Skeletal muscle tissue (tissue), 4 donors: ENCODE results near the gene ZNF598. TPM values are rescaled to one million over a fixed set of nuclear protein-coding genes. Genes with fewer than 3 reads are reported as not detected.

Experiments used
- H3K27ac ChIP-seq: one replicate; pipeline ENCODE4 v1.7.0; 2013; ENCODE audit warnings: mild to moderate bottlenecking, low read depth, low read length, inconsistent platforms
- H3K27me3 ChIP-seq, 3 donors: one replicate each; pipeline ENCODE4 v1.7.0; 2013; ENCODE audit warnings: low read length in 3 of 3; ENCODE audit not compliant: control insufficient read depth in 3 of 3, insufficient read depth in 3 of 3
- H3K36me3 ChIP-seq, 3 donors: one replicate each; pipeline ENCODE4 v1.7.0; 2013; ENCODE audit warnings: low read length in 3 of 3; ENCODE audit not compliant: control insufficient read depth in 3 of 3, insufficient read depth in 3 of 3
- H3K4me1 ChIP-seq, 3 donors: one replicate each; pipeline ENCODE4 v1.7.0; 2013; ENCODE audit warnings: low read length in 3 of 3, mild to moderate bottlenecking in 3 of 3; ENCODE audit not compliant: control insufficient read depth in 3 of 3, insufficient read depth in 3 of 3
- H3K4me3 ChIP-seq, 3 donors: one replicate each; pipeline ENCODE4 v1.7.0; 2013; ENCODE audit warnings: low read length in 3 of 3
- H3K9ac ChIP-seq, 3 donors: one replicate each; pipeline ENCODE4 v1.7.0; 2013; ENCODE audit warnings: low read length in 3 of 3, mild to moderate bottlenecking in 3 of 3, moderate library complexity in 2 of 3, low read depth in 1 of 3
- H3K9me3 ChIP-seq, 3 donors: one replicate each; pipeline ENCODE4 v1.7.0; 2013; ENCODE audit warnings: low read length in 3 of 3; ENCODE audit not compliant: control insufficient read depth in 3 of 3
- total RNA-seq: library from RNA; depleted of rRNA; stranded (reverse); fragments of >200 nt; gene quantifications from one replicate; pipeline ENCODE4 v1.2.3, GENCODE V29; 2014
- donor health status: Osteomylitis.

ZNF598 gene
- total RNA-seq, 1 donor from 2014 or later: 4.7 TPM

- Histone ChIP-seq H3K9ac (peak overlapping the region in 1 of 3 donors; percentile 78), H3K9me3 (no peaks in the 10 kb centered on the region), H3K4me1 (peaks cover 30 to 43% (median 41%) of the 10 kb centered on the region in 3 donors), H3K4me3 (peak overlapping the region; percentile 70 to 85 (median 78)), H3K27me3 (peaks cover 0 to 6% (median 0%) of the 10 kb centered on the region in 3 donors), H3K27ac (no peak overlapping the region), H3K36me3 (peaks cover 0 to 3% (median 0%) of the 10 kb centered on the region in 3 donors)
Observed at GRCh38 chr16:2028620-2029220, 19.1 kb upstream of the ZNF598 start.

GRCh38 chr16:2028146-2028545, 18.5 kb upstream of the ZNF598 start:
- no peak overlapping the region for H3K27ac ChIP-seq
- no peaks in the 10 kb centered on the region for H3K9me3 ChIP-seq
- H3K36me3 ChIP-seq: peaks cover 0 to 3% (median 0%) of the 10 kb centered on the region in 3 donors
- H3K27me3 ChIP-seq: peaks cover 0 to 6% (median 0%) of the 10 kb centered on the region in 3 donors
- peak overlapping the region; percentile 70 to 85 (median 78) for H3K4me3 ChIP-seq
- H3K9ac ChIP-seq: peak overlapping the region in 2 of 3 donors; percentile 54 to 78
- H3K4me1 ChIP-seq: peaks cover 29 to 47% (median 40%) of the 10 kb centered on the region in 3 donors

DNA sequence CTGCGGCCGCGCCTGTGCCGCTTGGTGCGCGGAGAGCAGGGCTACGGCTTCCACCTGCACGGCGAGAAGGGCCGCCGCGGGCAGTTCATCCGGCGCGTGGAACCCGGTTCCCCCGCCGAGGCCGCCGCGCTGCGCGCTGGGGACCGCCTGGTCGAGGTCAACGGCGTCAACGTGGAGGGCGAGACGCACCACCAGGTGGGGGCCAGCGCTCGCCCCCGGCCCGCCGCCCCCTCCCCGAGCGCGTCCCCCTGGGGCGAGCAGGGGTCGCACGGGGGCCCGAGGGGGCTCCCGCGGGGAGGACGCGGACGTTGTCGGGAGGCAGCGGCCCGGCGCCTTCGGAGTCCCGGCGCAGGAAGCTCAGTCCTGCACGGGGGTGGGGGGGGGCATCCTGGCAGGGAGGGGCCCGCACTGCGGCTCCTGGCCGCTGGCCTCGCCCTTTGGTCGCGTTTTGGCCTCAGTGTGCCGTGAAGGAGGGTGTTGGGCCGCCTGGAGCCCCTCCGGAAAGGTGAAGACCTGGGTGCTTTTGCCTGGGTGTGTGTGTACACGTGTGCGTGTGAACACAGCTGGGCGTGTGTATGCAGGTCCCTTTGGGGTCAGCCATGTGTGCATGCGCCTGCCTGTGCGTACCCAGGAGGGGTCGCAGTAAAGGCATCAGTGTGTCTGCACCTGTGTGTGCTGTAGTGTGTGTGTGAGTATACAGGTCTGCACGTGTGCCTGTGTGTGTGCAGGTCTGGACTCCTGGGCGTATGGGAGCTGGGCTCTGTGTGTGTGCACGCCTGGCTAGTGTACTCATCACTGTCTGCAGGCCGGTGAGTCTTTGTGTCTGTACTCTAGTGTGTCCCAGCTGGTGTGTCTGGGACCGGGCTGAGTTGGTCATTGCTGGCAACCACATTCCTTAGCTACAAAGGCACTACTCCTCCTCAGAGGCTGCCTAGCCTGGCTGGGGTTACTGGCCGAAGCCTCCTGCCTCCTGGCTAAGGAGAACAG, 17.7 kb upstream of the ZNF598 start:
- H3K4me1 ChIP-seq: peaks cover 30 to 47% (median 46%) of the 10 kb centered on the region in 3 donors

GRCh38 chr16:2026461-2027023, 16.9 kb upstream of the ZNF598 start, which contains the start of gene NHERF2:
TSS of gene NHERF2 (plus strand) at chr16:2026902. CDS start at chr16:2027006, 104 bp downstream.
- H3K4me1 ChIP-seq: peaks cover 26 to 44% (median 44%) of the 10 kb centered on the region in 3 donors
- peaks cover 3 to 9% (median 3%) of the 10 kb centered on the region in 3 donors for H3K27me3 ChIP-seq
- H3K9ac ChIP-seq: peak within 1 kb of the TSS; percentile 2 to 78 (median 32)
- H3K27ac ChIP-seq: no peak within 1 kb of the TSS
- H3K36me3 ChIP-seq: no peaks in the 10 kb centered on the region
- no peaks in the 10 kb centered on the region for H3K9me3 ChIP-seq
- peak within 1 kb of the TSS; percentile 70 to 85 (median 78) for H3K4me3 ChIP-seq

More for the DNA sequence above, 17.7 kb upstream of the ZNF598 start:
- H3K9me3 ChIP-seq: no peaks in the 10 kb centered on the region
- peak overlapping the region; percentile 70 to 85 (median 78) for H3K4me3 ChIP-seq
- peak overlapping the region; percentile 32 to 78 (median 54) for H3K9ac ChIP-seq
- H3K27ac ChIP-seq: no peak overlapping the region
- H3K36me3 ChIP-seq: peaks cover 0 to 2% (median 0%) of the 10 kb centered on the region in 3 donors
- peaks cover 0 to 6% (median 0%) of the 10 kb centered on the region in 3 donors for H3K27me3 ChIP-seq

GRCh38 chr16:2025878-2026460, 16.3 kb upstream of the ZNF598 start:
- Histone ChIP-seq H3K27ac (no peak overlapping the region), H3K4me1 (peaks cover 26 to 44% (median 42%) of the 10 kb centered on the region in 3 donors), H3K27me3 (peaks cover 3 to 11% (median 4%) of the 10 kb centered on the region in 3 donors), H3K4me3 (peak overlapping the region; percentile 33 to 67 (median 48)), H3K9ac (peak overlapping the region in 2 of 3 donors; percentile 10 to 76), H3K9me3 (no peaks in the 10 kb centered on the region), H3K36me3 (no peaks in the 10 kb centered on the region)

- H3K4me3 ChIP-seq: no peak overlapping the region
- no peaks in the 10 kb centered on the region for H3K36me3 ChIP-seq
- peaks cover 26 to 44% (median 42%) of the 10 kb centered on the region in 3 donors for H3K4me1 ChIP-seq
Observed at GRCh38 chr16:2025251-2025650, 15.6 kb upstream of the ZNF598 start.

GRCh38 chr16:2024032-2024420, 14.4 kb upstream of the ZNF598 start:
- no peaks in the 10 kb centered on the region for H3K9me3 ChIP-seq
- peak overlapping the region in 1 of 3 donors; percentile 64 for H3K9ac ChIP-seq
- peak overlapping the region; percentile 52 for H3K27ac ChIP-seq
- H3K36me3 ChIP-seq: no peaks in the 10 kb centered on the region
- peak overlapping the region in 1 of 3 donors; percentile 72 for H3K4me3 ChIP-seq
- peaks cover 33 to 54% (median 46%) of the 10 kb centered on the region in 3 donors for H3K4me1 ChIP-seq
- H3K27me3 ChIP-seq: peaks cover 18 to 25% (median 23%) of the 10 kb centered on the region in 3 donors

More at GRCh38 chr16:2025251-2025650, 15.6 kb upstream of the ZNF598 start:
- Histone ChIP-seq H3K27ac (no peak overlapping the region), H3K9ac (peak overlapping the region in 2 of 3 donors; percentile 4 to 25), H3K9me3 (no peaks in the 10 kb centered on the region), H3K27me3 (peaks cover 5 to 15% (median 10%) of the 10 kb centered on the region in 3 donors)

DNA sequence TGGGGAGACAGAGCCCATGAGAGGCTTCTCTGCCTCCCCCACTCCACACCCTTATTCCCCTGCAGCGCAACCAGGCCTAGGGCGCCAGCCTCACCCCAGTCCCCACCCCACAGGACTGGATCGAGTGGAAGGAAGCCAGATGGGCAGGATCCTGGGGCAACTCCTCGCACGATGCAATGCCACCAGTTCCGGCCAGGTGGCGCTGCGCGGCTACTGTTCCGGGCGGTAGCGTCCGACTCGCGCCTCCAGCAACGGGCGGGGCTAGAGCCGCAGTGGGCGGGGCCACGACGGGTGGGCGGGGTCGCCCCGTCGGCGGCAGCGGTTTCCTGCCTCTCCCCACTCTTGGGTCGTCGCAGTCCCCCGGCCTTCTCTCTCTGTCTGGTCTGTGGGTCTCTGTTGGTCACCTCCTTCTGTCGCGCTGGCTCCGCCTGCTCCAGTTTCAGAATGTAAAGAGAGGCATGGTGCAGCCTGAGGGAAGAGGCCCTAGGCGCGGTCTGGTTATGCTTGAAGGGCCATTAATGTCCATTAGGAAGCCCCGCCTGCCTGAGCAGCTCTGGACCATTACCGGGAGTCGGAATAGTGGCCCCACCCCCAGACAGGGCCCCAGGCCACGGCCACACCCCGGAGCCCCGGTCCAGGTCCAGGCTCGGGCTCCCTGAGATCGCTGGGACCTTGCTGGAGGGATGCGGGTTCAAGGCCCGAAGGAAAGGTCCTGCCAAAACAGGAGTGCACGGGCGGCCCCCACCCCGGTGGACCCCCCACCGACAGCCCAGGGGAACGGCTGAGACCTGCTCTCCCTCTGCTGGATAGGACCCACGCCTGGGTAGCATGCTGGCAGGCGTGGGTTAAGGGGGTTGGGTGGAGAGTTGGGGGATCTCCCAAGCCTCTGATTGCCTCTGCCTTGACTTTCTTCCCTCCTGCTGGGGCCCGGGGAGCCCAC, 13.7 kb upstream of the ZNF598 start:
- Histone ChIP-seq H3K4me3 (peak overlapping the region; percentile 56 to 72 (median 63)), H3K9ac (peak overlapping the region; percentile 15 to 69 (median 43)), H3K4me1 (peaks cover 31 to 48% (median 44%) of the 10 kb centered on the region in 3 donors), H3K9me3 (no peaks in the 10 kb centered on the region), H3K27ac (peak overlapping the region; percentile 52), H3K36me3 (no peaks in the 10 kb centered on the region), H3K27me3 (peaks cover 20 to 28% (median 26%) of the 10 kb centered on the region in 3 donors)
